Measurements from ENCODE around the gene CCDC33.

Gene CCDC33

GRCh38 chr15:74268020-74268419, 31.9 kb downstream of the CCDC33 start:
- DNase-seq (ENCODE audit: low read depth, low spot score): no peak
- TF ChIP-seq, protein P1, sequence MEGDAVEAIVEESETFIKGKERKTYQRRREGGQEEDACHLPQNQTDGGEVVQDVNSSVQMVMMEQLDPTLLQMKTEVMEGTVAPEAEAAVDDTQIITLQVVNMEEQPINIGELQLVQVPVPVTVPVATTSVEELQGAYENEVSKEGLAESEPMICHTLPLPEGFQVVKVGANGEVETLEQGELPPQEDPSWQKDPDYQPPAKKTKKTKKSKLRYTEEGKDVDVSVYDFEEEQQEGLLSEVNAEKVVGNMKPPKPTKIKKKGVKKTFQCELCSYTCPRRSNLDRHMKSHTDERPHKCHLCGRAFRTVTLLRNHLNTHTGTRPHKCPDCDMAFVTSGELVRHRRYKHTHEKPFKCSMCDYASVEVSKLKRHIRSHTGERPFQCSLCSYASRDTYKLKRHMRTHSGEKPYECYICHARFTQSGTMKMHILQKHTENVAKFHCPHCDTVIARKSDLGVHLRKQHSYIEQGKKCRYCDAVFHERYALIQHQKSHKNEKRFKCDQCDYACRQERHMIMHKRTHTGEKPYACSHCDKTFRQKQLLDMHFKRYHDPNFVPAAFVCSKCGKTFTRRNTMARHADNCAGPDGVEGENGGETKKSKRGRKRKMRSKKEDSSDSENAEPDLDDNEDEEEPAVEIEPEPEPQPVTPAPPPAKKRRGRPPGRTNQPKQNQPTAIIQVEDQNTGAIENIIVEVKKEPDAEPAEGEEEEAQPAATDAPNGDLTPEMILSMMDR (IDR thresholded peaks at IDR 0.05; ENCODE audit: low read depth, low read length): no peak
- in situ Hi-C loops (cut with HindIII; ENCODE audit: low sequenced_read_pairs): no loop called here
- no peak overlapping the region for H3K4me3 ChIP-seq (ENCODE audit: low read depth, low read length)

- DNase-seq (ENCODE audit: low read depth, low spot score): no peak
- TF ChIP-seq, protein P1 (IDR thresholded peaks at IDR 0.05; ENCODE audit: low read depth, low read length): no peak
- in situ Hi-C loops (cut with HindIII; ENCODE audit: low sequenced_read_pairs): no loop called here
- no peak overlapping the region for H3K4me3 ChIP-seq (ENCODE audit: low read depth, low read length)
Observed at GRCh38 chr15:74269362-74270035, 33.4 kb downstream of the CCDC33 start.

GRCh38 chr15:74270155-74270554, 34.0 kb downstream of the CCDC33 start:
- in situ Hi-C loops (cut with HindIII; ENCODE audit: low sequenced_read_pairs): no loop called here
- no peak for DNase-seq (ENCODE audit: low read depth, low spot score)
- TF ChIP-seq, protein P1 (IDR thresholded peaks at IDR 0.05; ENCODE audit: low read depth, low read length): no peak
- H3K4me3 ChIP-seq (ENCODE audit: low read depth, low read length): no peak overlapping the region

- no peak for DNase-seq (ENCODE audit: low read depth, low spot score)
- H3K4me3 ChIP-seq (ENCODE audit: low read depth, low read length): no peak overlapping the region
- in situ Hi-C loops (cut with HindIII; ENCODE audit: low sequenced_read_pairs): no loop called here
- TF ChIP-seq, protein P1 (IDR thresholded peaks at IDR 0.05; ENCODE audit: low read depth, low read length): no peak
Observed at GRCh38 chr15:74270854-74271520, 34.9 kb downstream of the CCDC33 start.

- no peak overlapping the region for H3K4me3 ChIP-seq (ENCODE audit: low read depth, low read length)
- in situ Hi-C loops (cut with HindIII; ENCODE audit: low sequenced_read_pairs): no loop called here
- TF ChIP-seq, protein P1 (IDR thresholded peaks at IDR 0.05; ENCODE audit: low read depth, low read length): no peak
- DNase-seq (ENCODE audit: low read depth, low spot score): no peak
Observed at GRCh38 chr15:74272812-74273211, 36.7 kb downstream of the CCDC33 start.

- in situ Hi-C loops (cut with HindIII; ENCODE audit: low sequenced_read_pairs): no loop called here
- DNase-seq (ENCODE audit: low read depth, low spot score): no peak
- TF ChIP-seq, protein P1 (IDR thresholded peaks at IDR 0.05; ENCODE audit: low read depth, low read length): no peak
- H3K4me3 ChIP-seq (ENCODE audit: low read depth, low read length): no peak overlapping the region
Observed at GRCh38 chr15:74274470-74275038, 38.4 kb downstream of the CCDC33 start.
